ENCODE data around the gene PHLDA1. TPM values are rescaled to one million over a fixed set of nuclear protein-coding genes. Genes with fewer than 3 reads are reported as not detected.
A peak's percentile ranks its signal among the peaks of the same experiment; 100 is the strongest.

Gene PHLDA1
- total RNA-seq: 10 to 100 TPM in 6 of 7 donors, 1 to 10 TPM in 1; 9.3 to 44.4 (median 23.9) TPM
- polyA plus RNA-seq: 1 to 10 TPM; 2.2 to 5.5 (median 2.2) TPM
- long read RNA-seq, donor 1, full-length matches to known transcripts: 21 of 21 reads
- long read RNA-seq, donor 1, partial matches to known transcripts: 0 of 21 reads
- long read RNA-seq, donor 1, other reads (novel, unspliced or antisense): 0 of 21 reads
- long read RNA-seq, donor 2, full-length matches to known transcripts: 11 of 11 reads
- long read RNA-seq, donor 2, partial matches to known transcripts: 0 of 11 reads
- long read RNA-seq, donor 2, other reads (novel, unspliced or antisense): 0 of 11 reads

- H3K27ac ChIP-seq: peak within 1 kb of the TSS; percentile 89 to 97 (median 92)
- WGBS, 5 donors: 0 to 2% (median 0%) methylated on average over 28 to 67 of the region's 67 CpGs
Measured at GRCh38 chr12:76031414-76032042, at the start of gene PHLDA1. TSS of gene PHLDA1 (minus strand) at chr12:76031776.

GRCh38 chr12:76080729-76081415 is 49.3 kb upstream of the PHLDA1 start:
- intact Hi-C loops (cut with DNase I; ENCODE audit: low total_unique reads): loop anchor here (10.0 kb wide), 2 partner anchors 264 to 474 kb away; partner anchors contain the start of genes BBS10 and OSBPL8
- 66 to 86% (median 81%) methylated on average over 6 of the region's 6 CpGs for WGBS, 5 donors

More at GRCh38 chr12:76031414-76032042, at the start of gene PHLDA1:
- Histone ChIP-seq H3K4me1 (peaks cover 2 to 60% (median 41%) of the 10 kb centered on the region in 6 donors), H3K27me3 (replicated peaks in 1 of 7) (peaks cover 0 to 31% (median 8%) of the 10 kb centered on the region in 7 donors), H3K4me3 (peak within 1 kb of the TSS; percentile 55 to 89 (median 77)), H3K9me3 (no peaks in the 10 kb centered on the region), H3K36me3 (no peaks in the 10 kb centered on the region)
- TF ChIP-seq POLR2A (IDR thresholded peaks at IDR 0.05) (peak in 2 of 3 donors; percentile 3 to 87), CTCF (IDR thresholded peaks at IDR 0.05 in 8 of 11, conservative IDR thresholded peaks at IDR 0.05 in 3 of 11) (peak; percentile 10 to 72 (median 59)), POLR2AphosphoS5 (IDR thresholded peaks at IDR 0.05) (peak; percentile 90 to 94 (median 92))
- intact Hi-C loops (cut with DNase I; ENCODE audit: low total_unique reads): loop anchor here (2.0 kb wide), 1 partner anchor 507 kb away; no protein-coding TSS in a partner anchor
- peak; percentile 96 for DNase-seq

GRCh38 chr12:76080017-76080728 is 48.6 kb upstream of the PHLDA1 start:
- Histone ChIP-seq H3K36me3 (no peaks in the 10 kb centered on the region), H3K27ac (no peak overlapping the region), H3K4me3 (no peak overlapping the region), H3K27me3 (replicated peaks in 1 of 7) (no peaks in the 10 kb centered on the region), H3K4me1 (peaks cover 1 to 83% (median 63%) of the 10 kb centered on the region in 6 donors), H3K9me3 (peaks cover 0 to 12% (median 8%) of the 10 kb centered on the region in 8 donors)
- TF ChIP-seq POLR2A (IDR thresholded peaks at IDR 0.05) (no peak), CTCF (IDR thresholded peaks at IDR 0.05 in 8 of 11, conservative IDR thresholded peaks at IDR 0.05 in 3 of 11) (no peak), POLR2AphosphoS5 (IDR thresholded peaks at IDR 0.05) (no peak)
- DNase-seq: no peak
- intact Hi-C loops (cut with DNase I; ENCODE audit: low total_unique reads): loop anchor here (10.0 kb wide), 2 partner anchors 265 to 475 kb away; partner anchors contain the start of genes BBS10 and OSBPL8
- 73 to 91% (median 85%) methylated on average over 2 of the region's 2 CpGs for WGBS, 5 donors

More at GRCh38 chr12:76080729-76081415, 49.3 kb upstream of the PHLDA1 start:
- Histone ChIP-seq H3K4me1 (peaks cover 8 to 83% (median 63%) of the 10 kb centered on the region in 6 donors), H3K36me3 (no peaks in the 10 kb centered on the region), H3K27ac (no peak overlapping the region), H3K27me3 (replicated peaks in 1 of 7) (no peaks in the 10 kb centered on the region), H3K9me3 (peaks cover 0 to 12% (median 8%) of the 10 kb centered on the region in 8 donors), H3K4me3 (no peak overlapping the region)
- no peak for DNase-seq
- TF ChIP-seq CTCF (IDR thresholded peaks at IDR 0.05 in 8 of 11, conservative IDR thresholded peaks at IDR 0.05 in 3 of 11) (no peak), POLR2A (IDR thresholded peaks at IDR 0.05) (no peak), POLR2AphosphoS5 (IDR thresholded peaks at IDR 0.05) (no peak)
